Breast epithelium (tissue), 3 donors: ENCODE data around the gene CFAP54.

Experiments used
- POLR2AphosphoS5 ChIP-seq, 3 donors: sonication (generic); formaldehyde crosslinking; IDR thresholded peaks; one replicate each; pipeline ENCODE4 v1.6.1; 2017; ENCODE audit warnings: antibody characterized with exemption in 3 of 3
- TF ChIP-seq, protein P1 (sequence below), 3 donors: fragments of 450-650 bp; IDR thresholded peaks; one replicate each; pipeline ENCODE4 v1.5.1; 2016 to 2017; ENCODE audit warnings: antibody characterized with exemption in 3 of 3, mild to moderate bottlenecking in 3 of 3, moderate library complexity in 3 of 3

DNA sequence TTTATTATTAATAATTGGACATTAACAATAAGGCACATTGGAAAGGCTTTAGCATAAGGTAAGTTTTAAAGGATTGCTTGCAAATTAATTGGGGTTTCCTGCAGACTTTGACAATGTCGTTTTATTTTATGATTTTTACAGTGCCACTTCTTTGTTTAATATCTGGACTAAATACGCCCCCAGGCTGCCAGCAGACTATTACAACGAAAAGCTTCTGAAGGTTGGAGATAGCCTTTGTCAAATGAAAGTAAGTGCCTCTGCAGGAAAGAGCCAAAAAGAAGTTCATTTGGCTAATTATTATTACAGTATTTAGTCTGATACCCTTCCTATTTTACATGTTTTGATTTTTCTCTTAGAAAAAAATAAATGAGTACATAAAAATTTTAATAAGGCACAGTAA, 11.3 kb downstream of the CFAP54 start:
- TF ChIP-seq, protein P1, sequence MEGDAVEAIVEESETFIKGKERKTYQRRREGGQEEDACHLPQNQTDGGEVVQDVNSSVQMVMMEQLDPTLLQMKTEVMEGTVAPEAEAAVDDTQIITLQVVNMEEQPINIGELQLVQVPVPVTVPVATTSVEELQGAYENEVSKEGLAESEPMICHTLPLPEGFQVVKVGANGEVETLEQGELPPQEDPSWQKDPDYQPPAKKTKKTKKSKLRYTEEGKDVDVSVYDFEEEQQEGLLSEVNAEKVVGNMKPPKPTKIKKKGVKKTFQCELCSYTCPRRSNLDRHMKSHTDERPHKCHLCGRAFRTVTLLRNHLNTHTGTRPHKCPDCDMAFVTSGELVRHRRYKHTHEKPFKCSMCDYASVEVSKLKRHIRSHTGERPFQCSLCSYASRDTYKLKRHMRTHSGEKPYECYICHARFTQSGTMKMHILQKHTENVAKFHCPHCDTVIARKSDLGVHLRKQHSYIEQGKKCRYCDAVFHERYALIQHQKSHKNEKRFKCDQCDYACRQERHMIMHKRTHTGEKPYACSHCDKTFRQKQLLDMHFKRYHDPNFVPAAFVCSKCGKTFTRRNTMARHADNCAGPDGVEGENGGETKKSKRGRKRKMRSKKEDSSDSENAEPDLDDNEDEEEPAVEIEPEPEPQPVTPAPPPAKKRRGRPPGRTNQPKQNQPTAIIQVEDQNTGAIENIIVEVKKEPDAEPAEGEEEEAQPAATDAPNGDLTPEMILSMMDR (IDR thresholded peaks at IDR 0.05): no peak
- TF ChIP-seq POLR2AphosphoS5 (IDR thresholded peaks at IDR 0.05): no peak
